ENCODE measurements around the gene ADA. TPM values are rescaled to one million over a fixed set of nuclear protein-coding genes. Genes with fewer than 3 reads are reported as not detected.

Gene ADA
- total RNA-seq, 2 experiments from 2014 or later, result 67.0 to 142 TPM

DNA sequence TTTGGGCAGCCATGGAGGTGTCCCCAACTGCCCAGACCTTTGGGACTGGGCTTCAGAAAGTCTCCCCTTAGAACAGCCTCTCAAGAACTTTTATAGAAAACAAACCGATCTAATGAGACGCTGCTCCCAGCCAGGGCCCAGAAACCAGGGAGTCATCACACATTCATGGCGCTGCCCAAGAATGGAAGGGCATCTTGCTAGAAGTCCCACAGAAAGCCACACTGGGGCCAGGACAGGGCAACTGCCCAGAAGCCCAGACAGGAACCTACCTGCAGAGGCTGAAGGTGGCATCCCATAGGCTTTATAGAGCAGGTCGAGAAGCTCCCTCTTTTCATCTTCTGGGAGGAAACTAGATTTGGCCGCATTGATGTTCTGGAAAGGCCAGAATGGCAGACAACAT is 31.5 kb downstream of the ADA start:
- DNase-seq (ENCODE audit: low spot score), result no peak
- peak overlapping the region; percentile 93 for H3K27ac ChIP-seq (ENCODE audit: low read depth, low read length, poor library complexity, severe bottlenecking)
- peaks cover 98% of the 10 kb centered on the region for H3K36me3 ChIP-seq (ENCODE audit: insufficient read depth, low read length)
- intact Hi-C loops (cut with micrococcal nuclease; ENCODE audit: unreplicated experiment), result no loop called here
- H4K20me1 ChIP-seq (ENCODE audit: insufficient read depth, low read length), result no peaks in the 10 kb centered on the region
- ChIA-PET POLR2A (no interaction called here), CTCF (ENCODE audit: unreplicated experiment) (no interaction called here)
- H3K79me2 ChIP-seq (ENCODE audit: insufficient read depth, low read depth, low read length), result no peaks in the 10 kb centered on the region
- no peaks in the 10 kb centered on the region for H3K9me2 ChIP-seq (ENCODE audit: insufficient read depth, low read length)
- H3K4me1 ChIP-seq (ENCODE audit: insufficient read depth, low read length, poor library complexity, severe bottlenecking), result peaks cover 45% of the 10 kb centered on the region
- H3K4me3 ChIP-seq (ENCODE audit: low read depth, low read length, poor library complexity, severe bottlenecking), result no peak overlapping the region
- no peak overlapping the region for H2AFZ ChIP-seq (ENCODE audit: low read length)
- no TSS peak for BruUV-seq (replicated peaks)
- no peak for TF ChIP-seq EZH2phosphoT487 (IDR thresholded peaks at IDR 0.05; ENCODE audit: borderline replicate concordance, low read depth, low read length)
- TF ChIP-seq, protein P1, sequence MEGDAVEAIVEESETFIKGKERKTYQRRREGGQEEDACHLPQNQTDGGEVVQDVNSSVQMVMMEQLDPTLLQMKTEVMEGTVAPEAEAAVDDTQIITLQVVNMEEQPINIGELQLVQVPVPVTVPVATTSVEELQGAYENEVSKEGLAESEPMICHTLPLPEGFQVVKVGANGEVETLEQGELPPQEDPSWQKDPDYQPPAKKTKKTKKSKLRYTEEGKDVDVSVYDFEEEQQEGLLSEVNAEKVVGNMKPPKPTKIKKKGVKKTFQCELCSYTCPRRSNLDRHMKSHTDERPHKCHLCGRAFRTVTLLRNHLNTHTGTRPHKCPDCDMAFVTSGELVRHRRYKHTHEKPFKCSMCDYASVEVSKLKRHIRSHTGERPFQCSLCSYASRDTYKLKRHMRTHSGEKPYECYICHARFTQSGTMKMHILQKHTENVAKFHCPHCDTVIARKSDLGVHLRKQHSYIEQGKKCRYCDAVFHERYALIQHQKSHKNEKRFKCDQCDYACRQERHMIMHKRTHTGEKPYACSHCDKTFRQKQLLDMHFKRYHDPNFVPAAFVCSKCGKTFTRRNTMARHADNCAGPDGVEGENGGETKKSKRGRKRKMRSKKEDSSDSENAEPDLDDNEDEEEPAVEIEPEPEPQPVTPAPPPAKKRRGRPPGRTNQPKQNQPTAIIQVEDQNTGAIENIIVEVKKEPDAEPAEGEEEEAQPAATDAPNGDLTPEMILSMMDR (conservative IDR thresholded peaks at IDR 0.05; ENCODE audit: low read length), result no peak
- H3K9me3 ChIP-seq (ENCODE audit: low read length), result peaks cover 24% of the 10 kb centered on the region
- H3K4me2 ChIP-seq (ENCODE audit: low read length), result no peak overlapping the region

DNA sequence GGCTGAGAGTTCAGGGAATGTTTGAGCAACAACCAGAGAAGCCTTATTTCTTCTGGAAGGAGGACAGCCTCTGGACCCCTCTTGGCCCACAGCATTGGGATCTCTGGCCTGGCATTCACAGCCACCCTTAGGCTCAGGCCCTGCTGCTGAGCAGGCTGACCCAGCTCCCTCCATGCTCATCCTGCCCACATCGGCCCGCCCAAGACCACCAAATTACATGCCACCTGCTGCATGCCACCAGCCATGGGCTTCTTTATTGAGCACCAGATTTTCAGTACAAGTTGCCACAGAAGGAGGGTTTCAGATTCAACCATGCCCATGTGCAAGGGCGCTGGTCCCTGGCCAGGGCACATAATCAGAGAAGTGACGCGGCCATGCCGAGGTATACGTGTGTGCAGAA is 32.2 kb downstream of the ADA start:
- intact Hi-C loops (cut with micrococcal nuclease; ENCODE audit: unreplicated experiment), result no loop called here

DNA sequence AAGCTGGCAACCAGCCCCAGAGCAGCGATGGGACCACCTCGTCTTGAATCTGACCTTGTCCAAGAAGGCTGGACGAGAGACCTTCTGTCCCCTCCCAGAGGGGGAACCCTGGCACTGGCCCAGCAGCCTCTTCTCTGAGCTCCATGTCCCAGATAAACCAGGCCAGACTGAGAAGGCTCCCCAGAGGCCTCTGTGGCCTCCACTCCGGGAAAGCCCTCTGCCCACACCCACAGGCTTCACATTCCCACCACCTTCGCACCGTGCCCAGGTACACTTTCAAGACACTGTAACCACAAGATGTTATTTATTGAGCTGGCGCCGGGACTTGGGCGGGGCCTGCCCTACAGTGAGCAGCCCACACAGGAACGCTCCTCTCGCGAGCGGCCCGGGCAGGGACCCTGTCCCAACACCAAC is 33.2 kb downstream of the ADA start:
- peaks cover 98% of the 10 kb centered on the region for H3K36me3 ChIP-seq (ENCODE audit: insufficient read depth, low read length)
- peaks cover 53% of the 10 kb centered on the region for H3K4me1 ChIP-seq (ENCODE audit: insufficient read depth, low read length, poor library complexity, severe bottlenecking)
- intact Hi-C loops (cut with micrococcal nuclease; ENCODE audit: unreplicated experiment), result loop anchor here (1.0 kb wide), 2 partner anchors 28 to 65 kb away; no protein-coding TSS in a partner anchor

More for the DNA sequence above, 32.2 kb downstream of the ADA start:
- Histone ChIP-seq H3K4me1 (ENCODE audit: insufficient read depth, low read length, poor library complexity, severe bottlenecking) (peaks cover 52% of the 10 kb centered on the region), H3K9me3 (ENCODE audit: low read length) (peaks cover 17% of the 10 kb centered on the region), H3K36me3 (ENCODE audit: insufficient read depth, low read length) (peaks cover 98% of the 10 kb centered on the region), H3K4me3 (ENCODE audit: low read depth, low read length, poor library complexity, severe bottlenecking) (no peak overlapping the region), H2AFZ (ENCODE audit: low read length) (no peak overlapping the region), H3K4me2 (ENCODE audit: low read length) (no peak overlapping the region), H3K79me2 (ENCODE audit: insufficient read depth, low read depth, low read length) (no peaks in the 10 kb centered on the region), H3K9me2 (ENCODE audit: insufficient read depth, low read length) (no peaks in the 10 kb centered on the region), H3K27ac (ENCODE audit: low read depth, low read length, poor library complexity, severe bottlenecking) (peak overlapping the region; percentile 93), H4K20me1 (ENCODE audit: insufficient read depth, low read length) (no peaks in the 10 kb centered on the region)
- TF ChIP-seq, protein P1 (conservative IDR thresholded peaks at IDR 0.05; ENCODE audit: low read length), result no peak
- no peak for TF ChIP-seq EZH2phosphoT487 (IDR thresholded peaks at IDR 0.05; ENCODE audit: borderline replicate concordance, low read depth, low read length)
- no TSS peak for BruUV-seq (replicated peaks)
- no peak for DNase-seq (ENCODE audit: low spot score)
- CTCF ChIA-PET (ENCODE audit: unreplicated experiment), result interaction anchor here (2.1 kb wide), 1 partner anchor 23 kb away, joined by 8 read pairs; no protein-coding TSS in a partner anchor
- POLR2A ChIA-PET, result interaction anchor here (2.9 to 3.1 kb wide), 2 partner anchors 16 to 24 kb away, joined by 8 to 14 read pairs; no protein-coding TSS in a partner anchor

More for the DNA sequence above, 33.2 kb downstream of the ADA start:
- Histone ChIP-seq H3K9me2 (ENCODE audit: insufficient read depth, low read length) (no peaks in the 10 kb centered on the region), H3K79me2 (ENCODE audit: insufficient read depth, low read depth, low read length) (no peaks in the 10 kb centered on the region), H3K9me3 (ENCODE audit: low read length) (peaks cover 7% of the 10 kb centered on the region), H4K20me1 (ENCODE audit: insufficient read depth, low read length) (no peaks in the 10 kb centered on the region), H3K4me2 (ENCODE audit: low read length) (peak overlapping the region; percentile 51), H3K4me3 (ENCODE audit: low read depth, low read length, poor library complexity, severe bottlenecking) (peak overlapping the region; percentile 10), H3K27ac (ENCODE audit: low read depth, low read length, poor library complexity, severe bottlenecking) (peak overlapping the region; percentile 93), H2AFZ (ENCODE audit: low read length) (no peak overlapping the region)
- TSS peak; percentile 46 for BruUV-seq (replicated peaks)
- peak; percentile 34 for DNase-seq (ENCODE audit: low spot score)
- CTCF ChIA-PET (ENCODE audit: unreplicated experiment), result interaction anchor here (0.7 to 2.1 kb wide), 3 partner anchors 24 to 65 kb away, joined by 3 to 8 read pairs (median 8); no protein-coding TSS in a partner anchor
- POLR2A ChIA-PET, result interaction anchor here (1.9 to 3.2 kb wide), 4 partner anchors 17 to 32 kb away, joined by 8 to 16 read pairs (median 14); partner anchors contain the start of gene ADA
- no peak for TF ChIP-seq EZH2phosphoT487 (IDR thresholded peaks at IDR 0.05; ENCODE audit: borderline replicate concordance, low read depth, low read length)
- TF ChIP-seq, protein P1 (conservative IDR thresholded peaks at IDR 0.05; ENCODE audit: low read length), result no peak

Data from OCI-LY7 (cell line).